Measurements from ENCODE around the gene C19orf85. TPM values are rescaled to one million over a fixed set of nuclear protein-coding genes. Genes with fewer than 3 reads are reported as not detected.
A peak's percentile ranks its signal among the peaks of the same experiment; 100 is the strongest.

The C19orf85 gene
- total RNA-seq, 4 donors from 2014 or later, result not detected

- Histone ChIP-seq H3K27me3 (no peaks in the 10 kb centered on the region), H3K4me3 (no peak overlapping the region), H3K27ac (peak overlapping the region; percentile 2 to 99 (median 77)), H3K9me3 (no peaks in the 10 kb centered on the region), H3K4me1 (peaks cover 0 to 55% (median 37%) of the 10 kb centered on the region in 4 donors), H3K36me3 (no peaks in the 10 kb centered on the region)
- DNase-seq (ENCODE audit: low spot score in 2 of 2), result no peak
- WGBS, 2 donors, result 71 to 78% methylated on average over 19 of the region's 19 CpGs
- no peak for TF ChIP-seq CTCF (IDR thresholded peaks at IDR 0.05)
- no peak for TF ChIP-seq POLR2A (IDR thresholded peaks at IDR 0.05)
- TF ChIP-seq EP300 (IDR thresholded peaks at IDR 0.05), result no peak
Measured at GRCh38 chr19:55474269-55475265, 10.0 kb upstream of the C19orf85 start.

GRCh38 chr19:55473225-55474012 lies 8.9 kb upstream of the C19orf85 start:
- TF ChIP-seq POLR2A (IDR thresholded peaks at IDR 0.05) (no peak), CTCF (IDR thresholded peaks at IDR 0.05) (no peak), EP300 (IDR thresholded peaks at IDR 0.05) (no peak)
- no peaks in the 10 kb centered on the region for H3K36me3 ChIP-seq
- no peak for DNase-seq (ENCODE audit: low spot score in 2 of 2)
- peak overlapping the region in 1 of 4 donors; percentile 12 for H3K4me3 ChIP-seq
- no peaks in the 10 kb centered on the region for H3K27me3 ChIP-seq
- peaks cover 0 to 51% (median 37%) of the 10 kb centered on the region in 4 donors for H3K4me1 ChIP-seq
- no peaks in the 10 kb centered on the region for H3K9me3 ChIP-seq
- H3K27ac ChIP-seq, result peak overlapping the region; percentile 2 to 97 (median 68)
- 33 to 36% methylated on average over 16 of the region's 16 CpGs for WGBS, 2 donors

- Histone ChIP-seq H3K27me3 (no peaks in the 10 kb centered on the region), H3K36me3 (no peaks in the 10 kb centered on the region), H3K4me1 (peaks cover 0 to 49% (median 30%) of the 10 kb centered on the region in 4 donors), H3K4me3 (no peak overlapping the region), H3K9me3 (no peaks in the 10 kb centered on the region), H3K27ac (peak overlapping the region in 2 of 4 donors; percentile 80 to 97)
- TF ChIP-seq POLR2A (IDR thresholded peaks at IDR 0.05), result no peak
- no peak for TF ChIP-seq CTCF (IDR thresholded peaks at IDR 0.05)
- no peak for DNase-seq (ENCODE audit: low spot score in 2 of 2)
- WGBS, 2 donors, result 65 to 67% methylated on average over 8 of the region's 8 CpGs
Measured at GRCh38 chr19:55472463-55472862, 7.9 kb upstream of the C19orf85 start.

- no peaks in the 10 kb centered on the region for H3K27me3 ChIP-seq
- no peaks in the 10 kb centered on the region for H3K36me3 ChIP-seq
- no peak overlapping the region for H3K27ac ChIP-seq
- TF ChIP-seq POLR2A (IDR thresholded peaks at IDR 0.05) (no peak), CTCF (IDR thresholded peaks at IDR 0.05) (no peak), EP300 (IDR thresholded peaks at IDR 0.05) (no peak)
- DNase-seq (ENCODE audit: low spot score in 2 of 2), result no peak
- H3K4me3 ChIP-seq, result no peak overlapping the region
- H3K4me1 ChIP-seq, result peaks cover 0 to 48% (median 27%) of the 10 kb centered on the region in 4 donors
- H3K9me3 ChIP-seq, result no peaks in the 10 kb centered on the region
- 81 to 86% methylated on average over 13 of the region's 13 CpGs for WGBS, 2 donors
Measured at GRCh38 chr19:55471266-55471665, 6.7 kb upstream of the C19orf85 start.

Data from tibial nerve (tissue), 4 donors.